T-cell (primary cell): ENCODE results near the gene SMG6. TPM values are rescaled to one million over a fixed set of nuclear protein-coding genes. Genes with fewer than 3 reads are reported as not detected.

Experiments used
- ATAC-seq, 4 experiments: fragments of 200-7000 bp in 3 of 4; fragments of 150-1000 bp in 1 of 4; cut with Tn5 transposase; replicated peaks in 1 of 4; 1 replicate in 3 of 4; 2 replicates in 1 of 4; pipeline ENCODE4 v1.10.0; 2021; ENCODE audit warnings: moderate library complexity in 3 of 4, mild to moderate bottlenecking in 2 of 4, moderate number of reproducible peaks in 1 of 4
- CTCF ChIA-PET, 2 donors: fragments of 300-600 bp; sonication (Branson Sonifier 250); formaldehyde crosslinking; loops; one replicate each; lab custom pipeline; 2022; ENCODE audit warnings: antibody characterized with exemption in 2 of 2; lab: Charles Lee
- POLR2A ChIA-PET, 2 donors: fragments of 300-600 bp; sonication (Branson Sonifier 250); formaldehyde crosslinking; loops; one replicate each; lab custom pipeline; 2022; ENCODE audit warnings: antibody characterized with exemption in 2 of 2; lab: Charles Lee
- DNase-seq, 35 experiments: peaks; one replicate each; pipeline versions ENCODE4 v3.0.0 to v3.0.0-alpha.2; 2013 to 2023
- H3K27ac ChIP-seq: one replicate; pipeline ENCODE4 v1.5.1; 2013; ENCODE audit warnings: low read length
- H3K27me3 ChIP-seq, 2 experiments: replicated peaks in 1 of 2; 1 replicate in 1 of 2; 2 replicates in 1 of 2; pipeline versions ENCODE4 v1.6.1 to v1.7.0; 2013; ENCODE audit warnings: low read length in 1 of 2, mixed read lengths in 1 of 2; ENCODE audit not compliant: control insufficient read depth in 2 of 2, insufficient read depth in 2 of 2; ENCODE audit errors: extremely low read depth in 1 of 2
- H3K36me3 ChIP-seq, 2 donors: 1 replicate in 1 of 2; 2 replicates in 1 of 2; pipeline versions ENCODE4 v1.6.1 to v1.7.0; 2013; ENCODE audit warnings: low read length in 1 of 2; ENCODE audit not compliant: control insufficient read depth in 2 of 2, insufficient read depth in 1 of 2; ENCODE audit errors: extremely low read depth in 1 of 2
- H3K4me1 ChIP-seq, 2 experiments: 1 replicate in 1 of 2; 2 replicates in 1 of 2; pipeline versions ENCODE4 v1.6.1 to v1.7.0; 2013; ENCODE audit warnings: low read length in 2 of 2, mixed read lengths in 1 of 2; ENCODE audit not compliant: insufficient read depth in 2 of 2, control insufficient read depth in 1 of 2; ENCODE audit errors: extremely low read depth in 1 of 2
- H3K4me3 ChIP-seq, 2 donors: 1 replicate in 1 of 2; 2 replicates in 1 of 2; pipeline versions ENCODE4 v1.5.1 to v1.7.0; 2013; ENCODE audit warnings: mild to moderate bottlenecking in 2 of 2, low read length in 1 of 2, moderate library complexity in 1 of 2; ENCODE audit not compliant: control insufficient read depth in 1 of 2; ENCODE audit errors: extremely low read depth in 1 of 2
- H3K9me3 ChIP-seq: 2 replicates; pipeline ENCODE4 v1.7.0; 2013
- H3K27ac Mint-ChIP-seq, 2 donors: one replicate each; pipeline ENCODE4 v1.8.0; 2020 to 2021; ENCODE audit warnings: mild to moderate bottlenecking in 2 of 2, mixed read lengths in 2 of 2
- H3K27me3 Mint-ChIP-seq, 2 donors: one replicate each; pipeline ENCODE4 v1.8.0; 2021 to 2022; ENCODE audit warnings: mixed read lengths in 2 of 2
- H3K36me3 Mint-ChIP-seq: one replicate; pipeline ENCODE4 v1.8.0; 2021; ENCODE audit warnings: mixed read lengths
- H3K4me1 Mint-ChIP-seq, 3 donors: one replicate each; pipeline ENCODE4 v1.8.0; 2020 to 2022; ENCODE audit warnings: mixed read lengths in 3 of 3, mild to moderate bottlenecking in 1 of 3
- H3K4me3 Mint-ChIP-seq, 3 donors: one replicate each; pipeline ENCODE4 v1.8.0; 2020 to 2022; ENCODE audit warnings: mild to moderate bottlenecking in 3 of 3, mixed read lengths in 3 of 3, moderate library complexity in 3 of 3
- H3K9me3 Mint-ChIP-seq, 3 donors: one replicate each; pipeline ENCODE4 v1.8.0; 2020 to 2022; ENCODE audit warnings: mixed read lengths in 3 of 3
- WGBS: methylation state at CpG from one replicate; pipeline ENCODE4 v1.1.5; 2013; ENCODE audit warnings: missing lambda C conversion rate; ENCODE audit not compliant: insufficient coverage; 5-methylcytosine and 5-hydroxymethylcytosine counted together
- total RNA-seq, 35 experiments: library from RNA in 6 of 35; stranded (reverse) in 6 of 35; fragments of 120-200 nt in 1 of 35; gene quantifications; one replicate each; pipeline versions ENCODE4 v1.2.1 to v1.2.4 and lab custom pipeline; 2013 to 2026

Gene SMG6
- total RNA-seq, 5 donors from 2014 or later (not counting 1 experiment from before 2014, with no cell fraction given), result 42.7 to 55.4 (median 45.9) TPM

DNA sequence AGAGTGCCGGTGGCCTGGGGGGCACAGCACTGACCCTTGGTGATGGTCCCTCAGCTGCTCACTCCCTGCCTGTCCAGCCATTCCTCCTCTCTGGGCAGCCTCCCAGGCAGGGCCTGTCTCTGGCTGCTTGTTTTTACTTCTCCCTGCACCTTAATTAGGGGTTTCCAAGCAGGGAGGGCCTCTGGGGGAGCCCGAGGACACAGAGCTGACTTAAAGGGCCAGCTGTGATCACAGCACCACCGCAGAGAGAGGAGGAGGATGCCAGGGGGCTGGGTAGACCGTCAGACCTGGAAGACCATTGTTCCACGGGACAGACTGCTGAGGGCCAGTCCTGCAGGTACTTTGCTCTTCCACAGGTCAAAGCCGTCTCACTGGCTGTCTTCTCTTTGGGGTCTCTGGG is 274.8 kb downstream of the SMG6 start:
- peaks cover 4 to 10% of the 10 kb centered on the region in 2 donors for H3K36me3 ChIP-seq
- Mint-ChIP-seq H3K27ac (no peak overlapping the region), H3K27me3 (peaks cover 9 to 23% of the 10 kb centered on the region in 2 donors), H3K36me3 (peaks cover 6% of the 10 kb centered on the region), H3K9me3 (no peaks in the 10 kb centered on the region), H3K4me3 (peak overlapping the region in 1 of 3 donors; percentile 30), H3K4me1 (peaks cover 17 to 41% (median 25%) of the 10 kb centered on the region in 3 donors)
- peaks cover 8 to 54% of the 10 kb centered on the region in 2 experiments for H3K4me1 ChIP-seq
- 76% methylated on average over 5 of the region's 6 CpGs for WGBS
- H3K4me3 ChIP-seq, result no peak overlapping the region
- H3K27ac ChIP-seq, result no peak overlapping the region
- POLR2A ChIA-PET, result no interaction called here
- H3K27me3 ChIP-seq, result peaks cover 2 to 54% of the 10 kb centered on the region in 2 experiments
- ATAC-seq, result no peak
- no peak for DNase-seq
- CTCF ChIA-PET, result no interaction called here
- H3K9me3 ChIP-seq, result no peaks in the 10 kb centered on the region

DNA sequence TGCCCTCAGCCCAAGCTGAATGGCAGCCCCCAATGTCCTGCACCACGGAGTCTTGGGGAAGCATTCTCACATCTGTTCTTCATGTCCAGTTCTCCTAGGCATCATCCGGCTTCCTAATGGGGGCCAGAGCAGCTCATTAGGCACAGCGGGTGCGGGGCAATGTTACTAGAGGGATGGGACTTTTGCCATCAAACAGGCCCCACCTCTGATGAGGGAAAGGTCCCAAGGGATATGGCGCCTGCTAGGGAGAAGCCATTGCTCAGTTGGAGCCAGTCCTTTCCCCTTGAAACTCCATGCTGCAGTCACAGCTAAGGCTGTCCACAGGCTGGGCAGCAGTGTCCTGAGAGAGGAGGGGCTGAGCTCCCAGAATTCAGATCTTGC is 275.4 kb downstream of the SMG6 start:
- Mint-ChIP-seq H3K36me3 (peaks cover 4% of the 10 kb centered on the region), H3K4me1 (peaks cover 20 to 41% (median 26%) of the 10 kb centered on the region in 3 donors), H3K27ac (no peak overlapping the region), H3K4me3 (peak overlapping the region in 2 of 3 donors; percentile 30 to 59), H3K27me3 (peaks cover 9 to 23% of the 10 kb centered on the region in 2 donors), H3K9me3 (no peaks in the 10 kb centered on the region)
- Histone ChIP-seq H3K4me1 (peaks cover 10 to 54% of the 10 kb centered on the region in 2 experiments), H3K36me3 (peaks cover 0 to 5% of the 10 kb centered on the region in 2 donors), H3K9me3 (no peaks in the 10 kb centered on the region), H3K27me3 (peaks cover 2 to 59% of the 10 kb centered on the region in 2 experiments), H3K4me3 (no peak overlapping the region), H3K27ac (no peak overlapping the region)
- no CpG with 5 or more reads among the region's 5 CpGs for whole genome bisulfite sequencing
- CTCF ChIA-PET, result interaction anchor here in 1 of 2 donors (0.6 kb wide), 1 partner anchor 25 kb away, joined by 3 read pairs; no protein-coding TSS in a partner anchor
- POLR2A ChIA-PET, result no interaction called here
- DNase-seq (no peak), ATAC-seq (no peak)

DNA sequence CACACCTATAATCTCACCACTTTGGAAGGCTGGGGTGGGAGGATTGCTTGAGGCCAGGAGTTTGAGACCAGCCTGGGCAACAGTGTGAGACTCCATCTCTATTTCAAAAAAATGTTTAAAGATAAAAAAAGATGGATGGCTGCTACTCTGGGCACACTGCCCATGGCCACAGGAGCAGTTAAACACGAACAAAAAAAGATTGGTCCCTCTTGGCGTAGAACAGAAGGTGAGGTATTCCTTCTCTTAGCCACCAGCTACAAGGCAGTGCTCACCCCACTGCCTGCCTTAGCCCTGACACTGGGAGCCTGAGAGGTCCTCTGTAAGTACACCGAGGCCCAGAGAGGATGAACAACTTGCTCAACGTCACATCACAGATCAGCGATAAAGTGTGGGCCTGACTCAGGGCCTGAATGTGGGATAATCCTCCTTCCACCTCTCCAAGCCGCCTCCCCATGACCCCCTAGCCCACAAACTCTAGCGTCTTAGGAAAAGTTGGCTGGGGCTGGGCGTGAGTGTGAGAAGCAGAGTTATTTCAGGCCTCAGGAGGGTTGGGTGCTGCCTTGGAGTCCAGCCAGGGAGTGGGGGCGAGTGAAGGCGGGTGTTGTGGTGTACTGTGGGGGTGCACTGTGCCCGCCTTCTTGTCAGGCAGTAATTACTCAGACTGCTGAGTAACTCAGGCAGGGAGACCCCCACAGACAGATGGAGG is 275.9 kb downstream of the SMG6 start:
- H3K27me3 Mint-ChIP-seq, result peaks cover 9 to 23% of the 10 kb centered on the region in 2 donors
- H3K36me3 Mint-ChIP-seq, result no peaks in the 10 kb centered on the region
- ATAC-seq (no peak), DNase-seq (no peak)
- peak overlapping the region in 1 of 3 donors; percentile 4 for H3K4me3 Mint-ChIP-seq
- H3K4me1 Mint-ChIP-seq, result peaks cover 26 to 40% (median 31%) of the 10 kb centered on the region in 3 donors
- CTCF ChIA-PET, result interaction anchor here in 1 of 2 donors (0.6 kb wide), 1 partner anchor 26 kb away, joined by 3 read pairs; no protein-coding TSS in a partner anchor
- no peaks in the 10 kb centered on the region for H3K9me3 ChIP-seq
- peaks cover 2 to 64% of the 10 kb centered on the region in 2 experiments for H3K27me3 ChIP-seq
- 68% methylated on average over 6 of the region's 11 CpGs for WGBS
- peaks cover 0 to 4% of the 10 kb centered on the region in 2 donors for H3K36me3 ChIP-seq
- POLR2A ChIA-PET, result interaction anchor here in 1 of 2 donors (0.6 kb wide), 1 partner anchor 19 kb away, joined by 3 read pairs; no protein-coding TSS in a partner anchor
- H3K27ac ChIP-seq, result no peak overlapping the region
- H3K27ac Mint-ChIP-seq, result no peak overlapping the region
- H3K9me3 Mint-ChIP-seq, result no peaks in the 10 kb centered on the region
- peaks cover 14 to 59% of the 10 kb centered on the region in 2 experiments for H3K4me1 ChIP-seq
- no peak overlapping the region for H3K4me3 ChIP-seq

DNA sequence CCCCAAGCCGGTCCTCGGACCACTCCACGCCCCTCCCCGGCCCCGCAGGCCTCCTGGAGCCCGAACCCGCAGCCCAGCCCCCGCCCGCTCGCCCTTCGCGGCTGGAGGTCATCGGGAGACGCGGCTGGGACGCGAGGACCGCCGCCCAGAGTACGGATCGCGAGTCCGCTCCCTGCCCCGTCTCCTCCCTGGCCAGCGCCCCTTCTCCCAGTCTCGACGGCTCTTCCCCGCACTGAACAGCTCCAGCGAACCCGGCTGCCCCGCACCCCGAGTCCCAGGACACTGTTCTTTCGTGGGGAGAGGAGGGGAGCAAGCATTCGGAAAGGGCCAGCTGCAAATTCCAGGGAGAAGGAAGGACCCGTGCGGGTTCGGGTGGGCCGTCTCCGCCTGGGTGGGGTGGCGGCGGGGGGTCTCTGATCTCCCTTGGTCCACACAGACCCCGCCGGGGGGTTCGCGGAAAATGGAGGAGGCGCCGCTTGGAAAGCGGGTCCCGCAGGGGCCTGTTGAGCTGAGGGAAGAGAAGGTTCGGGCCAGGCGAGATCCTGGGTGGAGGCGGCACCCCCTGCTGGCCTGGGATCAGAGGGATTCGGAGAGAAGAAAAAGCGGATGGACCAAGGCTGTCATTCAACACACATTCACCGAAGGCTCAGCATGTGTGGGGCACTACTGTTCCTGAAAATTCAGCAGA is 277.8 kb downstream of the SMG6 start:
- Histone ChIP-seq H3K4me1 (peaks cover 12 to 50% of the 10 kb centered on the region in 2 experiments), H3K27ac (no peak overlapping the region), H3K4me3 (peak overlapping the region; percentile 46 to 54), H3K27me3 (peaks cover 2 to 78% of the 10 kb centered on the region in 2 experiments), H3K36me3 (no peaks in the 10 kb centered on the region), H3K9me3 (no peaks in the 10 kb centered on the region)
- peaks cover 22 to 34% (median 27%) of the 10 kb centered on the region in 3 donors for H3K4me1 Mint-ChIP-seq
- ChIA-PET POLR2A (interaction anchor here (0.6 kb wide), 2 partner anchors 12 to 192 kb away, joined by 4 to 10 read pairs; no protein-coding TSS in a partner anchor), CTCF (interaction anchor here in 1 of 2 donors (0.6 to 0.8 kb wide), 3 partner anchors 9 to 390 kb away, joined by 3 to 4 read pairs (median 4); no protein-coding TSS in a partner anchor)
- 4% methylated on average over 38 of the region's 55 CpGs for WGBS
- no peak overlapping the region for H3K27ac Mint-ChIP-seq
- no peaks in the 10 kb centered on the region for H3K36me3 Mint-ChIP-seq
- H3K27me3 Mint-ChIP-seq, result peaks cover 9 to 25% of the 10 kb centered on the region in 2 donors
- no peaks in the 10 kb centered on the region for H3K9me3 Mint-ChIP-seq
- H3K4me3 Mint-ChIP-seq, result peak overlapping the region; percentile 78 to 81 (median 80)
- ATAC-seq (no peak), DNase-seq (peak in 3 of 35 experiments; percentile 13 to 49 (median 29))

GRCh38 chr17:2025220-2025621 is 278.4 kb downstream of the SMG6 start, which contains the start of gene RTN4RL1:
Gene RTN4RL1 (minus strand): TSS chr17:2025334. CDS start chr17:2024865, 469 bp downstream.
- H3K4me1 Mint-ChIP-seq, result peaks cover 19 to 28% (median 21%) of the 10 kb centered on the region in 3 donors
- H3K36me3 ChIP-seq, result no peaks in the 10 kb centered on the region
- peaks cover 2 to 82% of the 10 kb centered on the region in 2 experiments for H3K27me3 ChIP-seq
- peak within 1 kb of the TSS; percentile 78 to 81 (median 80) for H3K4me3 Mint-ChIP-seq
- H3K27ac ChIP-seq, result no peak within 1 kb of the TSS
- H3K9me3 Mint-ChIP-seq, result no peaks in the 10 kb centered on the region
- ChIA-PET POLR2A (interaction anchor here (0.6 kb wide), 2 partner anchors 11 to 193 kb away, joined by 4 to 10 read pairs; no protein-coding TSS in a partner anchor), CTCF (interaction anchor here (0.6 to 0.8 kb wide), 4 partner anchors 9 to 391 kb away, joined by 3 to 4 read pairs (median 4); no protein-coding TSS in a partner anchor)
- H3K36me3 Mint-ChIP-seq, result no peaks in the 10 kb centered on the region
- H3K4me3 ChIP-seq, result peak within 1 kb of the TSS; percentile 46 to 80
- under 1% methylated on average over 46 of the region's 47 CpGs for WGBS
- peaks cover 8 to 45% of the 10 kb centered on the region in 2 experiments for H3K4me1 ChIP-seq
- H3K9me3 ChIP-seq, result no peaks in the 10 kb centered on the region
- DNase-seq (peak; percentile 33 to 85 (median 67)), ATAC-seq (peak; percentile 60 to 72 (median 68))
- peak within 1 kb of the TSS in 1 of 2 donors; percentile 70 for H3K27ac Mint-ChIP-seq
- H3K27me3 Mint-ChIP-seq, result peaks cover 9 to 25% of the 10 kb centered on the region in 2 donors
